Measurements from ENCODE around the gene CDKL5.

The CDKL5 gene

DNA sequence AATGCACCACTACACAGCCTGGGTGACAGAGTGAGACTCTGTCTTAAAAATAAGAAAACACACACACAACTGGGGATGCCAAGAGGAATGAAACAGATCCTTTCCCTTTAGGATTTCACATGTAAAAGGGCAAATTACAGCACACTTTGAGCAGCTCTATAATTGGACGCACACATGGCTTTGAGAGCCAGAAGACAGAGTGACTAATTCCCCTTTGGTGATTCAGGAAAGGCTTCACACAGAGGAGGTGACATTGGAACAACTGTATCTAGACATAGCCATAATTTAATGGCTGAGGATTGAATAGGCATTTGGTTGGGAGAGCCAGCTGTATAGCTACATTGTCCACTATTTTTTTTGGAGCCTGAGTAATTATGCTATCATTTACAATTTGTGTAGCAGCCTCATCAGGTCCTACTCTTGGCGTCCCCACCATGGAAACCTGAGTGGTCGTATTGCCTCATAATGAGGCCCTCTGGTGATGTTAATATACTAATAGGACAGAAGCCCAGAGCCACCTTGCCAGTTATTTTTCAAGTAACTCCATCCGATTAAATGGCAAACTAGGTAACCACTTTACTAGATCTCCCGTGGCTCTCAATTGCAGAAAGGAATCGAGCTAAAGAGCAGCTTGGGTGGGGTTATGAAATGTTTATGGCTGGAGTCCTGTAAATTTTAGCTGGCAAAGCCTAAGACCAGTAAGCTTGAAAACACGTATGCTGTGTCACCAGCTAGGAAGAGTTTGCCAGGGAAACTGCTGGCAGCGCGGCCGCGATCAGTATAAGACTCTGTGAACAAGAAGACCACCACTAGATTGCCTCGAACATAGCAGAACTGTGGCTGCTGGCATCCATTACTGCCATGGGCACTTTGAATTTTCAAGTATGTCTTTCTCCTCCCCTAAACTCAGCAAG, 273.6 kb downstream of the CDKL5 start:
- no peak for DNase-seq (ENCODE audit: low spot score)

DNA sequence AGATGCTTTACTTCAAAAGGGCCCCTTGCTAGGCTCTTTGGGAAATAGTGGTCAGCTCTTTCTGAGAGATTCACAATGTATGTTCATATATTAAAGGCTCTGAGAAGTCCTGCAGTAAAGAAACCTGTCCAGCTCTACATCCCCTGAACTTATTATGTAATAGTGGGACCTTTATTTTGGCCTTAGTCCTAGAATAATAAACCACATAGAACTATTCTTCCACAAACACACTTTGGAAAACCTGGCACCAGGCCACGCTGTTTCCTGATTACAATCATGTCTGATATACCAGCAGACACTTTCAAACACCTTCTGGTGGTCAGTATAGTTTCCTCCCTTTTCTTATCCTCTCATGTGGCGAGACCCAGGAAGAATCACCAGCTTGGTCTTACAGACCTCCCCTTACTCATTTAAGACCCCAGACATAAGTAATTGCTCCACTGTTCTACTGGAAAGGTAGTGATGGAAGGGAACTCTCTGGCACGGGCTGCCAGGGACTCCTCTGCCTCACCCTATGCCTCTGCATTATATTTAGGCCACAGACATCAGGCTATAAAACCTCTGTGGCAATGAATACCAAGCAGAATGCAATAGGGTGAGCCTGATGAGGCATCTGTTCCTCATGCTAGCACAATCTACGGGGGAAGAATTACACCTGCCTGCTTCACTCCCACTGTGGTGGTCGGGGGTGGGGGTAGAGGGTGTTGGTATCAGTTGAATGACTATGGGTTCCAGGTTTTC, 276.4 kb downstream of the CDKL5 start:
- DNase-seq (ENCODE audit: low spot score), result no peak

DNA sequence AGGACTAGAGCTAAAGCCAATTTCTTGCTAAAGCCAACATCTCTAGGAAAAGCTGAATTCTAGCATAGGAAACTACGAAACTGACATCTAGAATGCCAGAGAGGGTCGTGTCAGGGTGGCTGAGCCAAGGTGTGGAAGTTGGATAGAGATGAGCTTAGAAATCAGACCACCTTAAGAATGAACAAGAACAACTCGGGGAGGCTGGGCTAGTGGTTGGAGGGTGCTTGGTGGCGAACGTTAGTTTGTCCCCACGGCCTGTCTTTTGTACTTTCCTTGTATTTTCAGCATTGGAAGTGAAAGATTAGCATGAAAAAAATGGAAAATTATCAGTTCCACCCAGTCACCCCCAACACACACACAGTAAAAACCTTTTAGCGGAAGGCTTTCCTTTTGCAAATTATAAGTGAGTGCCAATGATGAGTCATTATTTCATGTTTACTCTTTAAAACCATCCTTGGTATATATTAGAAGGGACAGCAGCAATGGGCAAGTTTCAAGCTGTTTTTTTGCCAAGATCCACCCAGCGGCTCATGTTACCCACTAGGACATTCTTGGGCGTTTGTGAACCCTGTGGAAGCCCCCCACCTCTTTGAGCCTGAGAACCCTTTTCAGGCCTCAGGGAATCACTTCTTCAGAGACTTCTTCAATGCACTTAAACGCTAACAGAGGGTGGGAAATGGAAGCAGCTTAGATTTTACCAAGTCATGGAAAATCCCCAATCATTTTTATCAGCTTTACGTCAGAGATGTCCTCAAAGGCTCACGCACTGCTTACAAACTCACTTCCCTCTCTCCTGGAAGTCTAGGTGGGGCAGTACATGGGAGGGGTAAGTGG, 277.2 kb downstream of the CDKL5 start:
- DNase-seq (ENCODE audit: low spot score), result no peak

Data from Ammon's horn (tissue), 1 donor.